Activated T-helper 9 cell treated with anti-CD3 and anti-CD28 coated beads, Interleukin-2, amount 50 U/mL, for 16 hours (primary cell): ENCODE measurements around the gene CFAP43.

Experiments
- DNase-seq: peaks from one replicate; pipeline ENCODE4 v3.0.0-alpha.2; 2020; ENCODE audit warnings: low read depth

Gene CFAP43

GRCh38 chr10:104092749-104093148 is 139.4 kb downstream of the CFAP43 start:
- DNase-seq: no peak

DNA sequence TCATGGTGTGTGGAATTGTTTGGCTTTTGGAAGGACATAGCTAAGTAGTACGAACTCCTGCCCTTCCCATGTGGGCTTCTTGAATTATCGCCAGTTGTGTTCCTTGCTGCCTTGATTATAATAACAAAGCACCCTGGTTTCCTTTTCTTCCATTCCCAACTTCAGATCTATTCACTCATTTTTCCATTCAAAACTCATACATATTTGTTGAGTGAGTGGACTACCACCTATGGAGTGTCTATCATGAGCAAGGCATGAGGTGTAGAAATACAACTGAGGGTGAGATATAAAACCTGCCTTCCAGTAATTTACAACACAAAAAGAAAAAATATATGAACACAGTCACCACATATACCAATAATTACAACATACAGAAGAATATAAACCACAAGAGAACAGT is 141.6 kb downstream of the CFAP43 start:
- DNase-seq: no peak

- no peak for DNase-seq
Observed at GRCh38 chr10:104089621-104090020, 142.5 kb downstream of the CFAP43 start.

- DNase-seq: no peak
Observed at GRCh38 chr10:104088239-104088638, 143.9 kb downstream of the CFAP43 start.

DNA sequence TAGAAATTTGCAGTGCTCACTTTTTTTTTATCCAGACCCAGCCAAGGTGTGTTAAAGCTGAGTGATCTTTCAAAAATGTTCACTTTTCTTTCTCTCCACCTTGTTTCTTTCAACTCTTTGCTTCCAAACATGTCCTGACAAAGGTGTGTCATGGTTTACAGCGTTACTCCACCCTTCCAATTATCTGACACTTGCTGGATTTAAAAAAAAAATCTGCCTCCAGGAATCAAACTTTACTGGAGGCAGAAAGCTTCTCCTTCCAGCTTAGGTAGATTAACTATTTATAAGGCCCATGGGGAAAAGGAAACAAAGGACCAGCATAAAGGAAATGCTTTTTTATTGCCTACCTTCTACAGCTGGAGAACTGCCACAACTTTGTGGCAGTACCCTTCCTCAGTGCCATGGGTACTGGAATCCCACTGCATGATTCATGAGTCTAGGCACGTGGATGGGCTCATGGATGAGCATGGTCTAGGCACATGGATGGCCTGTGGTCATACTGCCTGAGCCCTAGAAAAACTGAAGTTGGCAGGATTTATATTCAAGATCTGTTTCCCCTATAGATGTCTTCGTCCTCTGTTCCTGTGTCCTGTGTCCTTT is 146.3 kb downstream of the CFAP43 start, which contains the start of gene COL17A1:
Gene COL17A1, minus strand, starts transcription at position 80 of the 600 bp plus-strand sequence. CDS start 5,207 bp downstream, outside the sequence.
- no peak for DNase-seq

DNA sequence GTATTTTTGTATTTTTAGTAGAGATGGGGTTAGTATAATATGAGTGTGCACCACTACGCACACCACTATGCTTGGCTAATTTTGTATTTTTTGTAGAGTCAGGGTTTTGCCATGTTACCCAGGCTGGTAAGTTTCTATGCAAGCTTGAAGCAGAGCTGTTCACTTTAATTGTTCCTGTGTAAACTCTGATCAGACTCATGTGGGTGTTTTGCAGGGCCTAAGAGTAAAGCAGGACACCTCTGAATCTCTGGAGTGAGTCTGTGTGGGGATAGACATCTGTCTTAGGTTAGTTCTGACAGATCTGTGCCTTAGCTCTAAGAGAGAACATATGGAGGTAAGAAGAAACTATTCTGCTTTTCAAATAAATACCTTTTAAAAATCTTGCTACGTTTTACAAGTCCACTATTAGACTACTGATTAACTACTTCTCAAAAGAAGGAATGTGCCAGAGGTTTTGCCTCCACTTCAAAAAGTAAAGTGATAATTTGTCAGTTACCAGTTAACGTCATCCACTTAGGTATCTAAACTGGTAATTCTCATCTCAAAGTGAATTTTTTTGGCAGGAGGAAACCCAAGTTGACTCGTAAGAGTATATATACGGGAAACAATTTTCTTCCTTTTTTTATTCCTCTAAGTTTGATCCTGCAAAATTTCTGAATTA is 147.6 kb downstream of the CFAP43 start:
- no peak for DNase-seq

GRCh38 chr10:104081998-104082397 is 150.2 kb downstream of the CFAP43 start:
- DNase-seq: no peak

DNA sequence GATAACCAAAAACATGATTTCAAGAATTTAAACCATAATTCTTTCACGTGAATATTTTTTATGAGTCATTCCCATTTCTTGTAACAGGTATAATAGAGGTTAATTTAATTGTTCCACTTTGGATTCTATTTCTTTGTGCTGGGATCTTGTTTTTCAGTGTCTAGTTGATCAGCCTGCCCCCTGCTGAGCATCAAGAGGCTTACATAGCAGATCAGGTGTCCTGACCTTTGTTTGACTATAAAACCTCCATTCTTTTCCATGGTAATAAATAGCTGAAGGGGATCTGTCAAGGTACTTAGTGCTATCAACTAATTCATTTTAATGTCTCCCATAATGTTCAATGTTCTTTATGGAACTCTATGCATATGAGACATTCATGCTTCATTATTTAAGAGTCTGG is 151.4 kb downstream of the CFAP43 start:
- DNase-seq: no peak
